Left ventricle myocardium superior (tissue), 1 donor: ENCODE results near the gene GRID2. TPM values are rescaled to one million over a fixed set of nuclear protein-coding genes. Genes with fewer than 3 reads are reported as not detected.
A peak's percentile ranks its signal among the peaks of the same experiment; 100 is the strongest.

Experiments used
- ATAC-seq: fragments of 200-7000 bp; cut with Tn5 transposase; one replicate; pipeline ENCODE4 v1.9.1; 2020; ENCODE audit warnings: mild to moderate bottlenecking, moderate library complexity
- DNase-seq: peaks from one replicate; pipeline ENCODE4 v3.0.0-alpha.2; 2020
- intact Hi-C: fragments of 100-400 bp; cut with micrococcal nuclease; formaldehyde crosslinking; loops from one replicate; pipeline ENCODE4 v1.11.0; 2022
- total RNA-seq: library from RNA; stranded (reverse); fragmentation: NEBNext Ultra II Directional; extraction: Animal tissue kit (Norgen Biotek cat#: 25700); gene quantifications from one replicate; pipeline ENCODE4 v1.2.1, GENCODE V29; 2021
- donor health status: DM: no; HTN: yes; CAD: no; lungs with severe emphysema.

Gene GRID2
- total RNA-seq, 1 donor from 2014 or later: 0.40 TPM

DNA sequence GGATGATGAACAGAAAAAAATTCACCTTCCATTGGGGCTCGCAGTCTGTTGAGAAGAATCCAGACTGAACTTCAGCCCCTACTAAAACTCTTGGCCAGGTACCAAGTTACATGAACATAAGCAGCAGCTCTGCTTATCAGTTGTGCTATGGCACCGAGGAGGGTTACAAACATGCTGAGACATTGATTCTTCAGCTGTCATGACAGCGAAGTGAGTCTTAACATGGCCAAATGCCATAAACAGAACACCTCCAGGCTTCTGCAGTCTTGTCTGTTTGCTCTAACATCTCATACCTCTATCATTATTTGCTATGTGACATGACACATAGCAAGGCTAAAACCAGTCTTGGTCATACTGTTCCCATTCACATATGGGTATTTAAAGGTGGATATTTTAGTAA lies 521.5 kb downstream of the GRID2 start:
- intact Hi-C loops: no loop called here

DNA sequence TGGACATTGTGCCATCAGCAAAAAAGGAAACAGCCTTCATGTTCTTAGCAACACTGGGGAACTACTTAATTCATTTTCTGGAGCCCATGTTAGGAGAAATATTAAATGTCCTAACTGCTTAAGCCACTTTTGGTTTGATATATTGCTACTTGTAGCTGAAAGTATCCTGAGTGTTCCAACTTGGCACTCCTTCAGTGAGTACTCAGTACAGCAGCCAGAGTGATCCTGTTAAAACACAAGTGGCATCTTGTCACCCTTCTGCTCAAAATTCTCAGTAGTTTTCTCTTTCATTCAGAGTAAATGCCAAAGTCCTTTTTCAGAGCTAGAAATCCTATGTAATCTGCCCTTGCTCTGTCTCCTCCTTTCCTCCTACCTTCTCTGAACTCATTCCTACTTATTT lies 522.0 kb downstream of the GRID2 start:
- intact Hi-C loops: no loop called here
- ATAC-seq: no peak
- DNase-seq: no peak

More for the DNA sequence above, 521.5 kb downstream of the GRID2 start:
- DNase-seq: no peak
- no peak for ATAC-seq

- DNase-seq (no peak), ATAC-seq (no peak)
- intact Hi-C loops: no loop called here
These were observed 527.0 kb downstream of the GRID2 start for GRCh38 chr4:92830771-92831170.

DNA sequence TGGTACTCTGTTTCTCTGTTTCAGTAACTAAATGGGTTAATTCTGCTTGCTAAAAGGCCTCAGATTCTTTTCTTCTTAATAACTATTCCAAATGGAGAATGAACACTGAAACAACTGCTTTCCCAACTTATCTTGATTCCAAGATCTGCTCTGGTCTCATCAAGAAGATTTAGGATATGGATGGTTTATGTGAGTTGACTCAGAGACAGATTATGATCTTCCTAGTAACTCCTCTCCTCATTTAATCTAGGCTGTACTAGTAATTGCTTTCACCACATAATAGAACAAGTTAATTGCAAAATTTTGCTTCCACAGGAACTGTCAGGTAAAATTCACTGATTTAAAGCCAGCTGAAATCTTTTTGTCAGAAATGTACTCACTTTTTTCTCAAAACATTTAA lies 537.1 kb downstream of the GRID2 start:
- ATAC-seq (no peak), DNase-seq (no peak)
- intact Hi-C loops: no loop called here

- intact Hi-C loops: no loop called here
- DNase-seq (no peak), ATAC-seq (no peak)
These were observed 540.0 kb downstream of the GRID2 start for GRCh38 chr4:92843784-92844183.

DNA sequence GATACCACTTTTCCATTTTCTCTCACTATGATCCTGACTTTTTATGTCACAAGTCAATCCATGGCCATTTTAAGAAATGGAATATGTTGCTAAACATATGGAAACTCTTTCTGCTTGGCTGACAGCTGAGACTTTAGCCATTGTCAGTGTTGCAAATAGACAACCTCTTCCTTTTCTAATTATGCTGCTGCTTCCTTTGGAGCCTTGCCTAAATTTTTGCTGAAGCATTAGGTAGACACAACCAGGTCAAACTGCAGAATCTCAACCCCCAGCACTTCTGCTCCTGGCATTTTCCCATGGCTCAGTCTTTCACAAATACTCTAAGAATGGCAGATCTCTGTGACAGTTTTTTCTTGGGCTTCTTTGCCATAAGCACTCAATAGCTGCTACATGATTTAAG lies 543.3 kb downstream of the GRID2 start:
- DNase-seq (no peak), ATAC-seq (no peak)
- intact Hi-C loops: no loop called here

DNA sequence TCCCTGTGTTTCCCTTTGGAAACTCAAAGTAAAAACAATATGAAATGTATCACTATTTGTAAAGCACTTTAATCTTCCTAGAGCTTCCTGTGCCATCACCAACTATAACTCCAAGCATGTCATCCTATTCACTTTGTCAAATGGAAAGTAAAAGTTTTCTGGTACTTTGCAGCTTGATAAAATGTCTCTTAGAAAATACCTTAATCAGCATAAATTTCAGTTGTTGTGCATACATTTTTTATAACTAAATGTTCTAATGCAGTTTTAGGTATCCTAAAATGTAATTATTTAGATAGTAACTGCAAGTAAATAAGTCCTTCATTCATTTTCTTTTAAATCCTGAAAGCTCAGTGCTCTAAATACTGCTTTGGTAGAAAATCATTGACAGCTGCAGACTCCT lies 558.7 kb downstream of the GRID2 start:
- DNase-seq: no peak
- no peak for ATAC-seq

GRCh38 chr4:92864096-92864495 lies 560.3 kb downstream of the GRID2 start:
- ATAC-seq (no peak), DNase-seq (no peak)
- intact Hi-C loops: no loop called here

More for the DNA sequence above, 558.7 kb downstream of the GRID2 start:
- intact Hi-C loops: no loop called here

GRCh38 chr4:92872604-92873003 lies 568.8 kb downstream of the GRID2 start:
- DNase-seq (no peak), ATAC-seq (no peak)
- intact Hi-C loops: no loop called here

DNA sequence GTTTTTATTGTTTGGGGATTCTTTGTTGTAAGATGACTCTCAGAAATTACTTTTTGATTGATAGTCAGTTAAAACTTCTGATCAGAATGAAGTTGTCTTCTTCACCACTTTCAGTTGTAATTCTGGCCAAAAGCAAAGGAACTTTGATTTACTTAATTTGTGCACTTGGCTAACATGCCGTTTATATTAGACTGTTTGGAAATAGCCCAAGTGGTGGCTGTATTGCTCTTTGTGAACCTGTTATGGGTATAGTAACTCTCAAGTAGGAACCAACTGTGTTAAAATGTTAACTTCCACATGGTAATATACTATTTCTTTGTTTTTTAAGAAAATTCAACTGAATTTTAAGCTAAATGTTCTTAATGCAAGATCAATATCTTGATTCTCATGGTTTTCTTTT lies 581.9 kb downstream of the GRID2 start:
- DNase-seq: no peak
- intact Hi-C loops: no loop called here
- no peak for ATAC-seq

- intact Hi-C loops: no loop called here
- ATAC-seq (no peak), DNase-seq (no peak)
These were observed 648.7 kb downstream of the GRID2 start for GRCh38 chr4:92952426-92952825.

- DNase-seq (no peak), ATAC-seq (no peak)
- intact Hi-C loops: no loop called here
These were observed 649.1 kb downstream of the GRID2 start for GRCh38 chr4:92952897-92953296.

- intact Hi-C loops: no loop called here
- no peak for ATAC-seq
- DNase-seq: no peak
These were observed 649.7 kb downstream of the GRID2 start for GRCh38 chr4:92953462-92953861.

DNA sequence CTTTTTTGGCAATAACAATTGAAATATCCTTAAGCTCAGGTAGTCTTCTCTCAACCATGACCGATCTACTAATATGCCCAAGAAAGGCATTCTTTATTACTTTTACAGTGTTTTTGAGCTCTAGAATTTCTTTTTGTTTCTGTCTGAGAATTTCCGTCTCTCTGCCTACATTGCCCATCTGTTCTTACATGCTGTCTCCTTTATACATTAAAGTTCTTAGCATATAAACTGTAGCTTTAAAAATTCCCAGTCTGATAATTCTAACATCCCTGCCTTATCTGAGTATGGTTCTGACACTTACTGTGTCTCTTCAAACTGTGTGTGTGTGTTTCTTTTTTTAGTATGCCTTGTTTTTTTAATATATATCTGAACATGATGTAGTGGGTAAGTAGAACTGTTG lies 658.1 kb downstream of the GRID2 start:
- intact Hi-C loops: no loop called here
- no peak for DNase-seq
- no peak for ATAC-seq

DNA sequence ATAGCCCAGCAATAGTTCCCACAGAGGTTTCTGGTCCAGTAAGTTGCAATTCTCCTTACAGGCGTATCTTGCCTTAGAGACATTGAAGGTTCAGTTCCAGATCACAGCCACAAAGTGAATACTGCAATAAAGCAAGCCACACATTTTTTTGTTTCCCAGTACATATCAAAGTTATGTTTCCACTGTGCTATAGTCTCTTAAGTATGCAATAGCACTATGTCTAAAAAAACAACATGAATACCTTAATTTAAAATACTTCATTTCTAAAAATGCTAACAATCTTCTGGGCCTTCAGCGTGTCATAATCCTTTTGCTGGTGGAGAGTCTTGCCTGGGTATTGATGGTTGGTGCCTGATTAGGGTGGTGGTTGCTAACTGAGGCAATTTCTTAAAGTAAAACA lies 659.1 kb downstream of the GRID2 start:
- DNase-seq: no peak
- no peak for ATAC-seq
- intact Hi-C loops: no loop called here

DNA sequence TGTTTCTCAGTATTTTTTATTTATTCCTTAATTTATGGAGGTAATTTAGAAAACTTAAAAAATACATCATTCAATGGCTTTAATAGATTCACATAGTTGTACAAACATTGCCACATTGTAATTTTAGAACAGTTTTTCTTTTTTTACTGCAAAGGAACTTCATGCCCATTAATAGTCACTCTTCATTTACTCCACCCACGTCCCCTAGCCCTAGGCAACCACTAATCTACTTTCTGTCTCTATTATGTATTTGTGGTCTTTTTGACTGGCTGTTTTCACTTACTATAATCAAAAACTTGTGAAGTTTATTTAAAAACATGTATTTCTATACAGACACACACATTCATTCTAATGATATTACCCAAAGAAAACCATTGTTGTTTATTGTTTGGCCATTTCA lies 664.8 kb downstream of the GRID2 start:
- DNase-seq (no peak), ATAC-seq (no peak)
- intact Hi-C loops: no loop called here

DNA sequence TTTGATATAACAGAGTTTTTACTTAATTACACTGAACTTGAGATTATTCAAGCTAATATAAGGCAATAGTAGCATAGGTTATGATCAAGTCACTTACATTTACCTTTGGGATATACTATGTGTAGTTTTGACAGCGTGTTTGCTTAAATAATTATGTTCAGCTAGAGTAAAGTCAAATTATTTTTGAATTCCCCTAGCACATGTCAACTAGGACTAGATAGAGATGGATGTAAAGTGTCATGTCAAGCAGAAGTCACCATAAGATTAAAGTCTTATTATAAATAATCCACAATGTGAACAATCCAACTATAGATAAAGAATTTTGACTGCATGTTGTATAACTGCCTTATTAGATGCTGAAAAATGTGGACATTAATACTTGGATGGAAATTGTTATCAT lies 665.2 kb downstream of the GRID2 start:
- DNase-seq (no peak), ATAC-seq (no peak)
- intact Hi-C loops: no loop called here

DNA sequence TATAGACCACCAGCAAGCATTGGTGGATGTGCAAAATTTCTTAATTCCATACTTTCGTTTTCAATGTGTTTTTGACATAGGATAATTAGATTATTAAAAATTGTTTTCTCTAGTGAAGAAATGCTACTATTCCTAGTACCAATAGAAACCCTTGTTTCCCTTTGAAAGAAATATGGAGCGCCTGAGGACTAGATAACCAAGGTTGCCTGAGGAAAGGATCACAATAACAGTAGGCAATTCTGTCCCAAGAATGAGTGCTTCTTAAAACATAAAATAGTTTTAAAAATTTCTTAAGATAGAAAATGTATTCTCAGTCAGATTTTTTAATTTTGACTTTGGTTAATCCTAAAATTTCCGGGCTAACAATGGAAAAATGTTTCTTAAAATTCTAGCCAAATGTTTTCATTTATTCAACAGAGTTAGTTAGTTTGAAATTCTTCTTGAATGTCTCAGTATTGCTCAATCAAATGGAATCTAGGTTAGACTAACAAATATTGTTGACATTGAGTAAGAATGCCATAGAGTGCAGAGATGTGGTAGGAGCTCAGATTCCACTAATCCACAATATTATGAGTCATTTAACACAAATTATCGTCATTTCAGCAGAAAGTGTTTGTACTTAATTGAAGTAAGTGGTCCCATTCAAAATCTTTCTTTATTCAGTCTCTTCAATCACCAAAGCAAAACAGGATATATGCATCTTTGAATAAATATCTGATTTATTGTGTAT lies 666.0 kb downstream of the GRID2 start:
- DNase-seq (no peak), ATAC-seq (peak; percentile 38)
- intact Hi-C loops: no loop called here

DNA sequence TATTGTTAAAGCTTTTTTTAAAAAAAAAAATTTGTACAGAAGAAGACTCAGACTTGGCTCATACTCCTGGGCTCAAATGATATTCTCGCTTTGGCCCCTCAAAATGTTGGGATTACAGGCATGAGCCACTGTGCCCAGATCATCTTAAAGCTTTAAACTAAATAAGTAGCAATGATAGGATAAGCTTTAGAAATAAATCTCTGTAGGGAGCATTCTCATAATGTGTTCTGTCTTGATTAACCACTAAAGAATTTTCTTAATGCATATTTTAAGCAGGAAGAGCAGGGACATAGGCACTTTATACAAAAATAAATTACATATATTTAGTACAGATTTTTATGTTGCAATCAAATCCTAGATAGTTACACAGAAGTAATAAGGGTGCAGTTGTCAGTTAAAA lies 667.2 kb downstream of the GRID2 start:
- no peak for DNase-seq
- intact Hi-C loops: no loop called here
- ATAC-seq: no peak

DNA sequence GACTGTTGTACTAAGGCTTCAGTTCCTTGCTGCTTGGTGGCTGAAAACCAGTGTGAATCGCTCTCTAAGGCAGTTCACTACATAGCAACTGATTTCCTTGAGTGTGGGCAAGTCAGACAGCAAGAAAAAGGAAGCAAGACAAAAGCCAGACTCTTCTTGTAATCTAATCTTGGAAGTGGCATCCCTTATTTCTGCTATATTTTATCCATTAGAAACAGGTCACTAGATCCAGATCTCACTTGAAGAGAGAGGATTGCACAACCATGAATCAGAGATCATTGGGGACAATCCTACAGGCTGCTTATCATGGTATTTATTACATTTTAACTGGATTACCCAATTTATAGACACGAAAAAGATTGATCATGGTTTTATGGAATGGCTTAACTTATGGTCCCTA lies 684.5 kb downstream of the GRID2 start:
- no peak for DNase-seq
- no peak for ATAC-seq
- intact Hi-C loops: no loop called here

DNA sequence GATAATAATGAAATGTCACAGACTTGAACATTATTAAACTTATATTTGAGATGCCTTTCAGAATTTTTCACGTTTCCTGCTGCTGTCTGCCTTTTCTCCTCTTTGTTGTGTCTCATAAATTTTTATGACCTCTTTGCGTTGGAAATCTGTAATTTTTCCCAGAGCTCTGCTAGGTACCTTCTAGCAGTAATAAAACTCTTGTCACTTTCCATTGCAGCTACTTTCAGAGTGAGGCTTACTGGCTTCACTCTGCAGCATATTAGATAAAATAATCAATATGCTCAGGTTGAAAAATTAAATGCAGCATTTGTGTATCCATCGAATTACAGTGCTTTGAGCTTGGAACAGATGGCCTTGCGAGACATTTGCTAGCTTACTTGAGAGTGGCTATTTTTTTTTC lies 689.0 kb downstream of the GRID2 start:
- no peak for ATAC-seq
- intact Hi-C loops: no loop called here

GRCh38 chr4:92994727-92995126 lies 691.0 kb downstream of the GRID2 start:
- intact Hi-C loops: no loop called here

More for the DNA sequence above, 689.0 kb downstream of the GRID2 start:
- DNase-seq: no peak

More at GRCh38 chr4:92994727-92995126, 691.0 kb downstream of the GRID2 start:
- ATAC-seq: no peak
- DNase-seq: no peak
